ENCODE measurements around the gene SMYD2. TPM values are rescaled to one million over a fixed set of nuclear protein-coding genes. Genes with fewer than 3 reads are reported as not detected.
A peak's percentile ranks its signal among the peaks of the same experiment; 100 is the strongest.

The SMYD2 gene
- total and polyA plus RNA-seq, 8 donors, result 12.9 to 26.3 (median 16.8) TPM

- intact Hi-C loops (cut with DNase I), result loop anchor here in 2 of 3 donors (5.0 kb wide), 2 partner anchors 68 to 257 kb away; no protein-coding TSS in a partner anchor
- TF ChIP-seq, protein P1, sequence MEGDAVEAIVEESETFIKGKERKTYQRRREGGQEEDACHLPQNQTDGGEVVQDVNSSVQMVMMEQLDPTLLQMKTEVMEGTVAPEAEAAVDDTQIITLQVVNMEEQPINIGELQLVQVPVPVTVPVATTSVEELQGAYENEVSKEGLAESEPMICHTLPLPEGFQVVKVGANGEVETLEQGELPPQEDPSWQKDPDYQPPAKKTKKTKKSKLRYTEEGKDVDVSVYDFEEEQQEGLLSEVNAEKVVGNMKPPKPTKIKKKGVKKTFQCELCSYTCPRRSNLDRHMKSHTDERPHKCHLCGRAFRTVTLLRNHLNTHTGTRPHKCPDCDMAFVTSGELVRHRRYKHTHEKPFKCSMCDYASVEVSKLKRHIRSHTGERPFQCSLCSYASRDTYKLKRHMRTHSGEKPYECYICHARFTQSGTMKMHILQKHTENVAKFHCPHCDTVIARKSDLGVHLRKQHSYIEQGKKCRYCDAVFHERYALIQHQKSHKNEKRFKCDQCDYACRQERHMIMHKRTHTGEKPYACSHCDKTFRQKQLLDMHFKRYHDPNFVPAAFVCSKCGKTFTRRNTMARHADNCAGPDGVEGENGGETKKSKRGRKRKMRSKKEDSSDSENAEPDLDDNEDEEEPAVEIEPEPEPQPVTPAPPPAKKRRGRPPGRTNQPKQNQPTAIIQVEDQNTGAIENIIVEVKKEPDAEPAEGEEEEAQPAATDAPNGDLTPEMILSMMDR (IDR thresholded peaks at IDR 0.05), result no peak
- H3K36me3 ChIP-seq, result no peaks in the 10 kb centered on the region
Measured at GRCh38 chr1:214330715-214331114, 49.8 kb downstream of the SMYD2 start.

DNA sequence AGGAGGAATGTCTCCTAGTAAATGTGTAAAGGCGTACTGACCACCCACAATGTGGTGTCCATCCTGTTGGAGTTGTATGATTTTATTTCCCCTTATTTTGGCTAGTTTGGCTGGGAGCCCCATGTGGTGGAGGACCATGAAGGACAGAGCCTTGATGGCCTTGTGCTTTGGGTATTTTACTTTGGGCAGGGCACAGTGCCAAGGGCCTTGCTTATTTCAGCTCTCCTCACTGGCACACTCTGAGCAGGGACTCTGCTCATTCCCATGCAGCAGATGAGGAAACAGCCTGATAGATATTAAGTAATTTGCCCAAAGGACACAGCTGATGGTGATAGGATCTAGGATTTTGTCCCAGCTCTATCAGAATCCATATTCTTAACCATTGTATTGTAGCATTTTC lies 50.2 kb downstream of the SMYD2 start:
- no peaks in the 10 kb centered on the region for H3K36me3 ChIP-seq
- DNase-seq, result no peak
- intact Hi-C loops (cut with DNase I), result loop anchor here in 2 of 3 donors (5.0 kb wide), 2 partner anchors 69 to 256 kb away; no protein-coding TSS in a partner anchor
- H3K9me3 ChIP-seq, result no peaks in the 10 kb centered on the region
- TF ChIP-seq, protein P1 (IDR thresholded peaks at IDR 0.05), result no peak
- H3K27ac ChIP-seq, result no peak overlapping the region
- ATAC-seq, result no peak
- no peak for FAIRE-seq
- H3K4me3 ChIP-seq, result no peak overlapping the region
- H3K27me3 ChIP-seq, result no peaks in the 10 kb centered on the region
- 89 to 100% methylated on average over 1 of the region's 1 CpG for WGBS, 2 donors
- H3K4me1 ChIP-seq, result no peaks in the 10 kb centered on the region

More at GRCh38 chr1:214330715-214331114, 49.8 kb downstream of the SMYD2 start:
- no peak overlapping the region for H3K27ac ChIP-seq
- ATAC-seq, result no peak
- no peak for DNase-seq
- 88 to 90% methylated on average over 12 of the region's 12 CpGs for WGBS, 2 donors
- FAIRE-seq, result no peak
- no peaks in the 10 kb centered on the region for H3K9me3 ChIP-seq
- H3K4me3 ChIP-seq, result no peak overlapping the region
- no peaks in the 10 kb centered on the region for H3K4me1 ChIP-seq
- no peaks in the 10 kb centered on the region for H3K27me3 ChIP-seq

DNA sequence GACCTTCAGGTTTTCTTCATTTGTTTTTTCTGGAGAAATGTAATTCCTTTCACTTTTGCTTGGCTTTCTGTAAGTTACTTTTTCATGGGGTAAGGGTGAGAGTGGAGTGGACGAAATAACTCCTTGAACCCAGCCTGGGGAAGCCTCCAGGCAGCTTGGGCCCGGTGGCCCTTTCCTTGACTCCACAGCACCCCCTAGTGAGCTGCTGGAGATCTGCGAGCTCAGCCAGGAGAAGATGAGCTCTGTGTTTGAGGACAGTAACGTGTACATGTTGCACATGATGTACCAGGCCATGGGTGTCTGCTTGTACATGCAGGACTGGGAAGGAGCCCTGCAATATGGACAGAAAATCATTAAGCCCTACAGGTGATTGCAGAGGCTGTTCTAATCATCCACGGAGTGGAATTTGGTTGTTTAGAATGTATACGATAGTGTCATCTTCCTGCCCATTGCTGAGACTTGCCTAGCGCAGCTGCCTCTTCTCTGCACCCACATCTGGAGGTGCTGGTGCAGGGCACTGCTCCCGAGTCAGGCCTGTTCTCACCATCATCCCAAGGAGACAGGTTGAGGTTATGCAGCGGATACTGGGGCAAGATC lies 51.0 kb downstream of the SMYD2 start:
- Histone ChIP-seq H3K27me3 (no peaks in the 10 kb centered on the region), H3K4me1 (no peaks in the 10 kb centered on the region), H3K27ac (no peak overlapping the region), H3K9me3 (no peaks in the 10 kb centered on the region), H3K4me3 (no peak overlapping the region), H3K36me3 (peaks cover 0 to 3% (median 0%) of the 10 kb centered on the region in 3 donors)
- ATAC-seq (peak in 3 of 4 donors; percentile 48 to 71 (median 54)), DNase-seq (peak in 3 of 6 donors; percentile 40 to 62 (median 52)), FAIRE-seq (no peak)
- TF ChIP-seq, protein P1 (IDR thresholded peaks at IDR 0.05), result peak; percentile 53 to 78 (median 62)
- intact Hi-C loops (cut with DNase I), result loop anchor here in 2 of 3 donors (5.0 kb wide), 2 partner anchors 70 to 255 kb away; no protein-coding TSS in a partner anchor
- 60 to 69% methylated on average over 9 of the region's 9 CpGs for WGBS, 2 donors

- Histone ChIP-seq H3K27ac (no peak overlapping the region), H3K9me3 (no peaks in the 10 kb centered on the region), H3K36me3 (peaks cover 0 to 7% (median 0%) of the 10 kb centered on the region in 3 donors), H3K4me1 (no peaks in the 10 kb centered on the region), H3K27me3 (no peaks in the 10 kb centered on the region), H3K4me3 (no peak overlapping the region)
- peak in 4 of 6 donors; percentile 29 to 72 (median 54) for DNase-seq
- TF ChIP-seq, protein P1 (IDR thresholded peaks at IDR 0.05), result peak; percentile 34 to 78 (median 72)
- peak in 3 of 4 donors; percentile 55 to 57 (median 56) for ATAC-seq
- intact Hi-C loops (cut with DNase I), result loop anchor here in 2 of 3 donors (5.0 kb wide), 2 partner anchors 71 to 254 kb away; no protein-coding TSS in a partner anchor
- 70 to 72% methylated on average over 6 of the region's 6 CpGs for whole genome bisulfite sequencing, 2 donors
- FAIRE-seq, result no peak
Measured at GRCh38 chr1:214332946-214333798, 52.2 kb downstream of the SMYD2 start.

Data from pancreas (tissue), 10 donors.